ENCODE measurements around the gene TOM1L2.
"Not testable (repeated sequence)": the region's sequence is repeated elsewhere in the genome, so short reads cannot be mapped to it uniquely, and the experiment has no call there.

DNA sequence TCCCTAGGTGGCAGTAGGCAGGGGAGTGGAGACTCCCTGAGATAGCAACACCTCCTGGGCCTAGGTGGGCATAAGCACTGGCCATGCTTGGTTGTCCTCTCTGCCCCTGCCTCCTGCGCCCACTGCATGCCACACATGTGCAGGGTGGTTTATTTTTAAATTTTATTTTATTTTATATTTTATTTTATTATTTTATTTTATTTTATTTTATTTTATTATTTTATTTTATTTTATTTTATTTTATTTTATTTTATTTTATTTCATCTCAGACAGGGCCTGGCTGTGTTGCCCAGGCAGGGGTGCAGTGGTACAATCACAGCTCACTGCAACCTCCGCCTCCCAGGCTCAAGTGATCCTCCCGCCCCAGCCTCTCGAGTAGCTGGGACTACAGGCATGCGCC lies 164.0 kb downstream of the TOM1L2 start:
- TF ChIP-seq, protein P1, sequence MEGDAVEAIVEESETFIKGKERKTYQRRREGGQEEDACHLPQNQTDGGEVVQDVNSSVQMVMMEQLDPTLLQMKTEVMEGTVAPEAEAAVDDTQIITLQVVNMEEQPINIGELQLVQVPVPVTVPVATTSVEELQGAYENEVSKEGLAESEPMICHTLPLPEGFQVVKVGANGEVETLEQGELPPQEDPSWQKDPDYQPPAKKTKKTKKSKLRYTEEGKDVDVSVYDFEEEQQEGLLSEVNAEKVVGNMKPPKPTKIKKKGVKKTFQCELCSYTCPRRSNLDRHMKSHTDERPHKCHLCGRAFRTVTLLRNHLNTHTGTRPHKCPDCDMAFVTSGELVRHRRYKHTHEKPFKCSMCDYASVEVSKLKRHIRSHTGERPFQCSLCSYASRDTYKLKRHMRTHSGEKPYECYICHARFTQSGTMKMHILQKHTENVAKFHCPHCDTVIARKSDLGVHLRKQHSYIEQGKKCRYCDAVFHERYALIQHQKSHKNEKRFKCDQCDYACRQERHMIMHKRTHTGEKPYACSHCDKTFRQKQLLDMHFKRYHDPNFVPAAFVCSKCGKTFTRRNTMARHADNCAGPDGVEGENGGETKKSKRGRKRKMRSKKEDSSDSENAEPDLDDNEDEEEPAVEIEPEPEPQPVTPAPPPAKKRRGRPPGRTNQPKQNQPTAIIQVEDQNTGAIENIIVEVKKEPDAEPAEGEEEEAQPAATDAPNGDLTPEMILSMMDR (IDR thresholded peaks at IDR 0.05; ENCODE audit: borderline replicate concordance, extremely low read depth, low read length, poor library complexity, severe bottlenecking), result not testable (repeated sequence)
- not testable (repeated sequence) for TF ChIP-seq EZH2 (IDR thresholded peaks at IDR 0.05; ENCODE audit: borderline replicate concordance, low read depth, low read length, severe bottlenecking)
